A172 (cell line): ENCODE measurements around the gene TOX2. TPM values are rescaled to one million over a fixed set of nuclear protein-coding genes. Genes with fewer than 3 reads are reported as not detected.

ENCODE experiments used
- DNase-seq: peaks from one replicate; pipeline ENCODE4 v3.0.0-alpha.2; 2015; ENCODE audit warnings: low spot score
- total RNA-seq: library from RNA; depleted of rRNA; stranded (reverse); fragments of >200 nt; shearing (Covaris generic); gene quantifications from 2 replicates; pipeline ENCODE4 v1.2.3, GENCODE V29; 2014

Gene TOX2
- total RNA-seq, 1 experiment from 2014 or later: 3.7 TPM

DNA sequence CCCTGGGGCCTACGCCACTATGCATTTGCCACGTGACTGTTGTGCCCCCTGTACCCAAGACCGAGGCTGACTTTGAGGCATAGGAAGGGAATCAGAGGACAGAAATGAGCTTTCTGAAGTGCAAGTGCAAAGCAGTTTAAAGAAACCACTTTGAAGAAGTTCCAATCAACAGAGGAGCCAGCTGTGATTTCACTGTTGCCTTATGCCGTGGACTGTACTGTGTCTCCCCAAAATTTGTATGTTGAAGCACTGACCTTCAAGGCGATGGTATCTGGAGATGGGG, 161.2 kb downstream of the TOX2 start:
- DNase-seq: no peak

DNA sequence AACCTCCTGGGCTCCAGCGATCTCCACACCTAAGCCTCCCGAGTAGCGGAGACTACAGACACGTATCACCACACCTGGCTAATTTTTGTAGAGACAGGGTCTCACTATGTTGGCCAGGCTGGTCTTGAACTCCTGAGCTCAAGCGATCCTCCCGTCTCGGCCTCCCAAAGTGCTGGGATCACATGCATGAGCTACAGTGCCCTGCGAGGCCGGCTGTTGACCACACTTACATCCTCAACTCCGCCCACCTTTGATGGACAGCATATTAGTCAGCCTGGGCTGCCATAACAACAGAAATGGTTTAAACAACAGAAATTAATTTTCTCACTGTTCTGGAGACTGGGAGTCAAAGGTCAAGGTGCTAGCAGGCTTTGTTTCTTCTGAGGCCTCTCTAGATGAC, 164.6 kb downstream of the TOX2 start:
- no peak for DNase-seq

DNA sequence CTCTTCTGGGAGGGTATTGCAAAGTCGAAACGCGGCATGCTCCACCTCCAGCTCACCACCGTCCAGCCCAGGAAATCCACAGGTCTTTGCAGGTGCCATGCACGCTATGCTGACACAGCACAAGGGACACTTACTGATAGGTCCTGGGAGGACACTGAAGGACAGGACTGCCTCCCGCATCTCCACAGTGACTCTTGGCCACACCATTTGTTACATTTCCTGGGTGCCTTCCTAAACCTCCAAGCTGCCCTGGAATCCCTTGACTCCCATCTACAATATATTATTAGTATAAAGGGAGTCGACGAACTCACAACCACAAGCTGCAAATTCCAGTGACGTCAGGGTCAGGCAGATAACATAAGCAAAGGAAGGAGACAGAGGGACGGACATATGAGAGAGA, 165.4 kb downstream of the TOX2 start:
- DNase-seq: peak; percentile 42

DNA sequence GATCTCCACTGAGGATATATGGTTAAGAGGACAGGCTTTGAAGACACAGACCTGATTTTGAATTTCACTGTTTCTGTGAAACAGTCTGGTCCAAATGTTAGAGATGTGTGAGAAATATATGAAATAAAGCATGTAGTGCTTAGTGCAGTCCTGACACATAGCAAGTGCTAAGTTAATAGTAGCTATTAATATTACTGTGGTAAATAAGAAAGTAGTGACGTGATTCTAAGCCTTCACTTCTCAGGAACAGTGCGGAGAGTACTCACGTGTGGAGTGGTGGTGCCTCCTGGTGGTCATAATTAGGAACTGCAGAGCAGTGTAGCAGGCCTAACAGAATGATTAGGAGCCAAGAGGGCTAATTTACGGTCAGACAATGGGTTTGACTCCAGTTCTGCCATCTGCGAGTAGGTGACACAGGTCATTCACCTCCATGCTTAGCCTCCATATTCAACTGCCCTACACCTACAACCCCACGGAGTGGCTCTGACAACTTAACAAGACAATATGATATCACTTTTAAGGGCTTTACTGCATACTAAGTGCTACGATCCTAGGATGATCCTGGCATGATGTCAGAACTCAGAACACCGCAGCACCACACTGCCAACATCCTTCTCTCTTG, 166.1 kb downstream of the TOX2 start:
- DNase-seq: peak; percentile 75

DNA sequence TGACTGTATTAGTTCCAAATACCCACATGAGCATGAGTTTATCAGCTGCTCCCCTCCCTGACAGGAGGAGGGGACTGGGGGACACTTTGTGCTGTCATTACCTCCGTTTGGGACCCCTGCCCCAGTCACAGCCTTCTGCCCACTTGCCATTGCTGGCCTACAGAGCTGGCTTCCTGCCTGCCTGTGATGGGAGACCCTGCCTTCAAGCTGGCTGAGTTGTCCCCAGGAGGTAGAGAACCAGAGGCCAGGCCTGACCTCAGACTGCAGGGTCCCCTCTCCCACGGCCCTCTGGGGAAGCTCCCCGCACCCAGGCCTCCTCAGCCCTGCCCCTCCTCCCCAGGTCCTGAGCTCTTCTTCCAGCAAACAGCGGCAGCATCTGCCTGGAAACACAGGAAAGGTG, 166.8 kb downstream of the TOX2 start:
- no peak for DNase-seq

DNA sequence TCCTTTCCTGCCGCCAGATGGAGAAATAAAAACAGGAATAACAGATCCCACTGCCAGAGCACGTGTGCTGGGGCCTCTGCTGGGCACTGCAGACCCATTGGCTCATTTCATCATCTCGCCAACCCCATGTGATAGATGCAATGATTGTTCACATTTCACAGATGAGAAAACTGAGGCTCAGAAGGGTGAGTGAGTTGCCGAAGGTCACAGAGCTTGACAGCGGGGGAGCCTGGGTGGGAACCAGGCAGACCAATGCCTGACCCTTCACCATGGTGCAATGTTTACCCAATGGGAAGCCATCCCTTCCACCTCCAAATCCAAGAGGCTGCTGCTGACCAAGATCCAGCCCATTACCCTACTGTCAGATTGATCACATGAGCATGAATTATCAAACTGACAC, 167.2 kb downstream of the TOX2 start:
- no peak for DNase-seq

DNA sequence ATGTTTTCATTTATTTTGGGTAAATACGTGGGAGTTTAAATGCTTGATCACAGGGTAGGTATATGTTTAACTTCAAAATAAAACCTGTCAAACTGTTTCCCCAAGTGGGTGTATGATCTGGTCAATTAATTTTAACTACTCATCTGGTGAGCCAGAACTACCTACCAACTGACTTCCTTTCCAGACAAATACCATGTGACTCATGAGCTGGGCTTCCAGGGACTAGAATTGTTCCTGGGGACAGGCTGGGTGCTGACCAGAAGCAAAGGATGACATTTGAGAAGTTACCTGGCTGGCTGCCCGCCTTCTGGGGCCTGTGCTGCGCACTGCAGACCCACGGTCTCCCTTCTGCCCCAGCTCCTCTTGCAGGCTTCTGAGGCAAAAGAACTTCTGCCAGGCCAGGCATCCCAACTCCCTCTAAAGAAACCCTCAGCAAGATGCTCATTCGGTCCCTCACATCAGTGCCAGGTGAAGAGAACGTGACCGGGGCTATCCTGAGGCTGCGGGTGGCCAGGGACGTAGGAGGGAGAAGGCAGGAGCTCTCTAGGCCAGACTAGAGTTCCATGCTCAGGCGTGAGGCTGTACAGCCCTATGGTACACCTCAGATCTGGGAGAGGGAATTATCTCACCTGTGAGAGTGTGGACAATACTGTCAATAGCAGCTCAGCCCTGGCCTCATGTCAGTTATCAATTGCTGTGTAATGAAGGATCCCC, 168.7 kb downstream of the TOX2 start:
- DNase-seq: peak; percentile 59

DNA sequence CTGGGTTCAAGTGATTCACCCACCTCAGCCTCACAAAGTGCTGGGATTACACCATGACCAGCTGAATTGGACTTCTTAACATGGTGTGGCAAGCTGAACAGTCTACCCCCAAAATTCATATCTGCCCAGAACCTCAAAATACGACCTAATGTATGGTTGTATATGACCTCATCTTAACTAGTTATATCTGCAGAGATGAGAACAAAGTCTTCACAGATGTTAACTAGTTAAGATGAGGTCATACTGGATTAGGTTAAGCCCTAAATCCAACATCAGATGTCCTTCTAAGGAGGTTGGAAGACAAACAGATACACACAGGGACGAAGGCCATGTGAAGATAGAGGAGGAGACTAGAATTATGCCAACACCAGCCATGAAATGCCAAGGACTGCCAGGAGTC, 169.8 kb downstream of the TOX2 start:
- DNase-seq: no peak

DNA sequence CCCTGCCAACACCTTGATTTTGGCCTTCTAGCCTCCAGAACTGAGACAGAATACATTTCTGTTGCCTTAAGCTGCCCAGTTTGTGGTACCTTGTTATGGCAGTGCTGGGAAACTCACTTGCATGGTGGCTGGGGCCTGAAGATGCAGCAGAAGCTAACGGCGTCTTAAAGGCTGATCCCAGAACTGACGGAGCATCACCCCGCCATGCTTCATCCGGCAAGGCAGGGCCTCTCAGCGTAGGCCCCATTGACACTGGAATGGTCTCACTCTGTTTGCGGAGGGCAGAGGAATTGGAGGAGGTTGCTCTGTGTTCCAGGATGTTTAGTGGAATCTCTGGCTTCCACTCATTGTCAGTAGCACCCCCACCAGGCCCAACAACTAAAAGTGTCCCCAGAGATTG, 170.2 kb downstream of the TOX2 start:
- DNase-seq: no peak

DNA sequence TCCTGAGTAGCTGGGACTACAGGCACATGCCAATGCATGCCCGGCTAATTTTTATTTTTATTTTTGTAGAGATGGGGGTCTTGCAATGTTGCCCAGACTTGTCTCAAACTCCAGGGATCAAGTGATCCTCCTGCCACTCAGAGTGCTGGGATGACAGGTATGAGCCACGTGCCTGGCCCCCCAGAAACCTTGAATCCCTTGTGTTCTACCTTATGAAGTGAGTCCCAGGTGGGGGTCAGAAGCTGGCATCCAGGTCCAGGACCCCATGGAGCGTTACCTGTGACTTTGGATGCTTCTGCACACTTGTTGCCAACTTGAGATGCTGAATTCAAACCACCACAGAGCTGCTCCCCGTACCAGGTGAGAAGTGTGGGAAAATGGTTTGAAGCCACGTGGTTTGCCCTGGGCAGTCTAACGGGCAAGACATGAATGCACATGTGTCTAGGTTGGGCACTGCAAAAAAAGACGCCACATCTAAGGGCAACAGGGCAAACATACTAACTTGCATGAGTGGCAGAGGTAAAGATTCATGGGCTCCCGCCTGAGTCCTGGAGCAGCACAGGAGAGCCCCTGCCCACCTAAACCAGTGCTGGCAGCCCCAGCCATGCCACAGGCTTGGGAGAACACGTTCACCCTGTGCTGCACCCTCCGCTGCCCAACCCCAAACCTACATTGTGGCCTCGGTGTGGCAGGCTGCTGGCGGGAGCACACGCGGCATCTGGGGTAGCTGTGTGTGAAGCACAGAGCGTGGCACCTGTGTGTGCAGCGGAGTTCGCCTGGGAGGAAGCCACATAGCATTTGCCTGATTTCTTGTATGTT, 171.2 kb downstream of the TOX2 start:
- DNase-seq: no peak

DNA sequence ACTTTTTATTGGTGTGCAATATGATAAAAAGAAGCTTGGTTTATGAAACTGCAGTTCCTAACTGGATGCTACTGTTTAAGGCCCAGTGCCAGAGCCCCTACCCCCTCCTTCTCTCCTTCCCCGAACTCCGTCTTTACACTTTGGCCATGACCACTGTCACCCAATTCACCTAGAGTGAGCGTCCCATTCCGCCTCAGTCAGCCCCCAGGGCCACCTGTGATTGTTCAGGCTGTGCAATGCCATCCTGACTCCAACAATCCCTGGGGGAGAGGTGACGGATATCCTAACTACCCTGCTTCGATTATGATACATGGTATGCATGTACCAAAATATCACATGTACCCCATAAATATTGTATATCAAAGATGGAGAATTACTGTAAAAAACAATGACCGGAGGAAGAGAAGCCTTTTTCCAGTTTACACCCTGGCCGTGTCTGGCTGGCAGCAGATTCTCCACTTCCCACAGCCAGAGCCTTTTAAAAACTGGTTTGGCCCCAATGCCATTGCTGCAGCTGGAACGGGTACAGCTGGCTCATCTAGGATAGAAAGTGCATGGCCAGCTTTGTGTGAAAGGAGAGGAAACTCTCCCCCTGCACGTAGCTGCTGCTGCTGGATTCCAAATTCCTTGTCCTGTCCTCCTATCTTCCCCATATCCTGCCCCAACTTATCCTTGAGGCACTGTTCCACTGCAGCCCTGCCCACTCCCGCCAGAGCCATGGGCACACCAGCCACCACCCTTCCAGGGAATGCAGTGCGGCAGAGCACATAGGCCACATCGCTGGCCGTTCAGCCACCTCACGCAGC, 172.6 kb downstream of the TOX2 start:
- DNase-seq: no peak

DNA sequence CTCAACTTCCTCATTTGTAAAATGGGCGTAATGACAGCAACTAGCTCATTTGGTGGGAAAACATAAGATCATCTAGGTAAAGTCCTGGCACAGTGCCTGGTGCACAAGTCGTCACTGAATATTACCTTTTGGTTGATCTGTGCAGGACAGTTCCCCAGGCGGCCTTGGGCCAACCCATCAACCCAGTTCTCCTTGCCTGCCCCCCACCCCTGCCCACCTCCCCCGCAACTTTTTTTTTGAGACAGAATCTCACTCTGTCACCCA, 173.1 kb downstream of the TOX2 start:
- DNase-seq: no peak

DNA sequence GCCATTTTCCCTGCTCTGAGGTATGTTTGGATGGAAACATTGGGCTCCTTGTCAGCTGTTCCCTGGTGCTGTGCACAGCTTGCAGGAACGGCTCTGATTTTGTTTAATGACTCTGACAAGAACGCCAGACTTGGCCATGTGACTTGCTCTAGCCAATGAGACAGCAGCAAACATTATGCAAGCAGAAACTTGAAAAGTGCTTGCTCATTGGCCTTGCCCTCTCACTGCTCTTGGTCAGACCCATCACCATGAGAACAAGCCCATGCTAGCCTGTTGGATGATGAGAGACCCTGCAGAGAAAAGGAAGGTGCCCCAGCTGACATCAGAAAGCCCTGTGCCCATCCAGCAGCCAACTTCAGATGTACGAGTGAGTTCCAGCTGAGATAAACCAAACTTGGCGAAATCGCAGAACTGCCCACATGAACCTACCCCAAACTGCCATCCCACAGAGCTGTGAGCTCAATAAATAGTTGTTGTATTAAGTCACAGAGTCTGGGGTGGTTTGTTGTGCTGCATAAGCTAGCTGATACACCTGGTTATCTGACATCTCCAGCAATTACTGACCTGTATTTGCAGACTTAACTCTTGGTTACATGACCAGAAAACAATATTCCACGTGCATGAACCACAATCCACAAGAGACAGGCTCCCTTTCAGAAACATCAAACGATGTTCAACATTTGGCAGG, 175.5 kb downstream of the TOX2 start:
- peak; percentile 74 for DNase-seq

DNA sequence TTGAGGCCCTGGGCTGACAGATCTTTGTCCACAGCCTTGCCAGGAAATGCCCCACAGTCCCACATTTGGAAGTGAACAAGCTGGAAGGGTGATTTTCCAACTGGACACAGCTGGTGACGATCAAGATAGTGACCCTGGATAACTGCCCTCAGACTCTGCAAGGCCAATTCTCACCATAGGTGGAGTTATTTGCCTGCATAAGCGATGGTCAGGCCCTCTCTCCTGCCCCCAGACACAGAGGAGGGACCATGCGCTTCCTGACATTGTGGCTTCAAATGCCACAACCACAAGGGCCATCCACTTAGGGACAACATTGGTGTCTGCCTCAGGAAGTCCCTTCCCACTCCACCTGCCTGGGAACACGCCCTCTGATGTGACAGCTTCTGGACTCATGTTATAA, 176.4 kb downstream of the TOX2 start:
- DNase-seq: no peak

DNA sequence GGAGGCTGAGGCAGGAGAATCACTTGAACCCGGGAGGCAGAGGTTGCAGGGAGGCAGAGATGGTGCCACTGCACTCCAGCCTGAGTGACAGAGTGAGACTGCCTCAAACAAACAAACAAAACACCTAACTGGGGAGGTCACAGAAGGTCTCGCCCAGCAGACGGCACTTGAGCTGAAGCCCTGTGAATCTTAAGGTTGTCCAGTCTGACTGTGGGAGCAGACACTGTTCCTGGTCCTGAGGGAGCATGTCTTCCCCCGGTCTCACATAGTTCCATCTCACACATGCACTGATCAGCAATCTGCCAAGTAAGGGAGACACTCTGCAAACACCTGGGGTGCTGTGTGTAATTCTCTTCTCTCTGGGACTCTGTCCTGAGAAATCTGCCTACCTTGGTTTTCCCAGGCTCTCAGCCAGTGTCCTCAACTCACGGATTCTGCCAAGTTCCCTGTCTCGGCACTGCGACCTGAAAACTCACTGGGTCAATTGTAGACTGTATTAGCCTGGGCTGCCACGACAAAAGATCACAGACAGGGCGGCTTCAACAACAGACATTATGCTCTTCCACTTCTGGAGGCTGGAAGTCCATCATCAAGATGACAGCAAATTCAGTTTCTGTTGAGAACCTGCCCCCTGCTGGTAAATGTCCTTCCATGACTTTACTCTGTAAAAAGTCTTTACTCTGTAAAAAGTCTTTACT, 178.0 kb downstream of the TOX2 start:
- peak; percentile 61 for DNase-seq

DNA sequence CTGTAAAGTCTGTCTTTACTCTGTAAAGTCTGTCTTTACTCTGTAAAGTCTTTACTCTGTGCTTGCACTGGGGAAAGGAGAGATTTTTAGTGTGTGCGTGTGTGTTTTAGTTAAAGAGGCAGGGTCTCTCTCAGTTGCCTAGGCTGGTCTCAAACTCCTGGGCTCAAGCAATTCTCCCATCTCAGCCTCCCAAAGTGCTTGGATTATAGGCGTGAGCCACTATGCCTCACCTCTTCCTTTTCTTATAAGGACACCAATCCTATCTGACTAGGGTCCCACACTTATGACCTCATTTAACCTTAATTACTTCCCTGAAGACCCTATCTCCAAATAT, 178.6 kb downstream of the TOX2 start:
- no peak for DNase-seq

DNA sequence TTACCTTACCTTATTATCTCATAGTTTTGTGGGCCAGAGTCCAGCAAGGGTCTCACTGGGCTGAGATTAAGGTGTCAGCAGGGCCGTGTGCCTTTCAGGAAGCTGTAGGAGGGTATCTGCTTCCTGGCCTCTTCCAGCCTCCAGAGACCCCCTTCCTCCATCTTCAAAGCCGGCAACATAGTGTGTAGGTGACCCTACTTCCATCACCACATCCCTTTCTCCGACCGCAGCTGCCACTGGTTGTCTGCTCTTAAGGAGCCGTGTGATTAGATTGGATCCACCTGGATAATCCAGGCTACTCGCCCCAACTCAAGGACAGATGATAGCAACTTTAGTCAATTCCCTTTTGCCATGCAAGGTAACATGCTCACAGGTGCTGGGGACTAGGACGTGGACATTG, 181.2 kb downstream of the TOX2 start:
- DNase-seq: no peak

DNA sequence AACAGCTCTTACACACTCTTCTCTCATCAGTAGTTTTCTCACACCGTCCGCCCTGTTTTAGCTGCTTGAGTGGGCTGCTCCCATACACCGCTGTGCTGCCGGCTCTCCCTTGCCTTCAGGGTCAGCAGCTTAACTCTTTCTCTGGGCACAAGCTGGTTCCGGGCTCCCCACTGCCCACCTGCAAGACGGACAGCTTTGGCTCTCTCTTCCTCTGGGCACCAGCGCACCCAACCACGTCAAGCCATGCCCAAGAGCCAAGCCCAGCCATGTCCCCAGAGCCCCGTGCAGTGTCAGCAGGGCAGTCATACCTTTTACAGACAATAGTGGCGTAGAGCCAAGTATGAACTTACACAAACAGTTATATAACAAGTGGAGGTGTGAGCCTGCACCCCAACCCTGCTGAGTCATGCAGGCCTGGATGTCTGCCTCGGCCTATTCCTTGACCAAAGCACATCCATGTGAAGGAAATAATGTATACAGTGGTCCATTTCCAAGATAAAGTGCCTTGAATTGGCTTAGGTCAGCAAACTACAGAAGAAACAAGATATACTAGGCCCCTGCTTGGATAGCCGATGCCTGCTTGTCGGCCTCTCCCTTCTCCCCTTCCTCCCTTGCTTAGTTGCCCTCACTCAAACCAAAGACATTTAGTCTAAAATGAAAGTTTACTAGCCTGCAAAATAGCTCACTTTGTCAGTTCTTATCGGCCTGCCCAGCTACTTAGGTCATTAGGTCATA, 183.0 kb downstream of the TOX2 start:
- DNase-seq: no peak

DNA sequence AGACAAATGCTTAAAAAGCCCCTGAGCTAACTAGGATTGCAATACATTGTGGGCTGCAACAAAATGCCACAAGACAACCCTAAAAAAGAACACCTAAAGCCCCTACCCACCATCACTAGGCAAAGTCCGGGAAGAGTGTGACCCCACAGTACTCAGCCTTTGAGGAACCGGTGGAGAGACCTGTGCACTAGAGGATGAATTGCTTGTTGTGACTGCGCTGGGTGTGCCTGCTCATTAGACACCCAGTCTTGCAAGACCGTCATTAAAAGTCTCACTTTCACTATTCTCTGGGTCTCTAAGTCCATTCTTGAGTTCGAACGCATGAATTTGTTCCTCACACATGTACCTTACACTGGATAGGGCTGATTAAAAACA, 183.6 kb downstream of the TOX2 start:
- no peak for DNase-seq

DNA sequence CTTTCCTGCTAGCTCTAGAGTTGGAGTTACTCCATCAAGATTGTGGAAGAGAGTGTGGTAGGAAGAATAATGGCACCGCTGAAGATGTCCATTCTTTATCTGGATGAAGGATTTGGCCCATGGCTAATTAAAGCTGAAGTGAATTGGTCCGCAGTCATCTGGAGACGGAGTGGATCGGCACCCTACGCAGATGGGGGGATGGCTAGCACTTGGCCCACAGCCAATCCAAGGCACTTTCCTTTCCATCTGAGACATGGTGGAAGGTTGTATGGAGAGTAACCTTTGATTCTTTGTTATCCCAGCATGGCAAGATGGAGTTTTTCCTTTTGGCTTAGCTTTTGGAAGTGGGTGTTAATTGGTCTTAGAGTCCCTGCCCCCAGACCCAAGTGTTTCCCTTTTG, 184.0 kb downstream of the TOX2 start:
- DNase-seq: no peak

DNA sequence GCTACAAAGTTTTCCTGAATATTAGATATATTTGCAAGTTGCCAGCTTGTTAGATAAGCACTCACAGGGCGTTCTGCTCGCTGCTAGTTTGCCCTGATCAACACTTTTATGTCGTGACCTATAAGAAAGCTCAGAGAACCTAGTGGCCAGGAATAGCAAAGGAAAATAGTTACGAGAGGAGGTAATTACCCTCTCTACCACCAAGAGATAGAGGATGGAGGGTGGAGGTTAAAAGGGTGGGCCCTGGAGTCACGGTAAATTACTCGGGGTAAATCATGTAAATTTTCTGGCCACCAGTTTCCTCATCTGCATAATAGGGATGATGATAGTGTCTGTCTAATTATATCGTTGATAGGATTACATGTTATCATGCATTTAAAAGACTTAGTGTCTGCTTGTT, 185.2 kb downstream of the TOX2 start:
- no peak for DNase-seq
